Measurements from ENCODE around the gene RBM18. TPM values are rescaled to one million over a fixed set of nuclear protein-coding genes. Genes with fewer than 3 reads are reported as not detected.
A peak's percentile ranks its signal among the peaks of the same experiment; 100 is the strongest.

The RBM18 gene
- total RNA-seq, 1 donor from 2014 or later = 24.2 TPM

- no peak for DNase-seq (ENCODE audit: extremely low spot score, unreplicated experiment)
- TF ChIP-seq CTCF (conservative IDR thresholded peaks at IDR 0.05) = no peak
- H3K4me1 Mint-ChIP-seq (ENCODE audit: unreplicated experiment) = peaks cover 53% of the 10 kb centered on the region
- H3K36me3 Mint-ChIP-seq = peaks cover 11% of the 10 kb centered on the region
- peaks cover 98% of the 10 kb centered on the region for H3K27me3 Mint-ChIP-seq
- no peaks in the 10 kb centered on the region for H3K9me3 Mint-ChIP-seq
- H3K4me3 Mint-ChIP-seq = no peak overlapping the region
- H3K27ac Mint-ChIP-seq = no peak overlapping the region
Measured at GRCh38 chr9:122222791-122223190, 41.8 kb downstream of the RBM18 start.

GRCh38 chr9:122221183-122221811 is 43.3 kb downstream of the RBM18 start:
- peaks cover 45% of the 10 kb centered on the region for H3K4me1 Mint-ChIP-seq (ENCODE audit: unreplicated experiment)

GRCh38 chr9:122220673-122221182 is 43.9 kb downstream of the RBM18 start:
- no peak for DNase-seq (ENCODE audit: extremely low spot score, unreplicated experiment)
- Mint-ChIP-seq H3K4me3 (peak overlapping the region; percentile 72), H3K4me1 (ENCODE audit: unreplicated experiment) (peaks cover 43% of the 10 kb centered on the region), H3K27ac (no peak overlapping the region), H3K36me3 (peaks cover 9% of the 10 kb centered on the region), H3K9me3 (no peaks in the 10 kb centered on the region), H3K27me3 (peaks cover 97% of the 10 kb centered on the region)
- TF ChIP-seq CTCF (conservative IDR thresholded peaks at IDR 0.05) = no peak

More at GRCh38 chr9:122221183-122221811, 43.3 kb downstream of the RBM18 start:
- no peak overlapping the region for H3K27ac Mint-ChIP-seq
- H3K36me3 Mint-ChIP-seq = peaks cover 11% of the 10 kb centered on the region
- TF ChIP-seq CTCF (conservative IDR thresholded peaks at IDR 0.05) = no peak
- H3K4me3 Mint-ChIP-seq = peak overlapping the region; percentile 72
- DNase-seq (ENCODE audit: extremely low spot score, unreplicated experiment) = no peak
- H3K9me3 Mint-ChIP-seq = no peaks in the 10 kb centered on the region
- peaks cover 97% of the 10 kb centered on the region for H3K27me3 Mint-ChIP-seq

GRCh38 chr9:122219856-122220672 is 44.6 kb downstream of the RBM18 start:
- H3K36me3 Mint-ChIP-seq = peaks cover 9% of the 10 kb centered on the region
- no peak for DNase-seq (ENCODE audit: extremely low spot score, unreplicated experiment)
- H3K27ac Mint-ChIP-seq = no peak overlapping the region
- H3K27me3 Mint-ChIP-seq = peaks cover 97% of the 10 kb centered on the region
- TF ChIP-seq CTCF (conservative IDR thresholded peaks at IDR 0.05) = no peak
- H3K4me1 Mint-ChIP-seq (ENCODE audit: unreplicated experiment) = peaks cover 43% of the 10 kb centered on the region
- H3K9me3 Mint-ChIP-seq = no peaks in the 10 kb centered on the region
- H3K4me3 Mint-ChIP-seq = peak overlapping the region; percentile 72

- peak overlapping the region; percentile 72 for H3K4me3 Mint-ChIP-seq
- TF ChIP-seq CTCF (conservative IDR thresholded peaks at IDR 0.05) = no peak
- H3K27ac Mint-ChIP-seq = no peak overlapping the region
- H3K4me1 Mint-ChIP-seq (ENCODE audit: unreplicated experiment) = peaks cover 43% of the 10 kb centered on the region
- no peak for DNase-seq (ENCODE audit: extremely low spot score, unreplicated experiment)
- no peaks in the 10 kb centered on the region for H3K9me3 Mint-ChIP-seq
- H3K27me3 Mint-ChIP-seq = peaks cover 97% of the 10 kb centered on the region
- H3K36me3 Mint-ChIP-seq = peaks cover 3% of the 10 kb centered on the region
Measured at GRCh38 chr9:122218935-122219855, 45.4 kb downstream of the RBM18 start.
